Endothelial cell of umbilical vein (primary cell): ENCODE measurements around the gene ALOX12. TPM values are rescaled to one million over a fixed set of nuclear protein-coding genes. Genes with fewer than 3 reads are reported as not detected.

Experiments
- BruUV-seq: library from RNA; stranded (reverse); fragments of 400-500 nt; replicated peaks from 2 replicates; lab custom pipeline; 2021; lab: Mats Ljungman, UMichigan
- CTCF ChIA-PET: fragments of 300-600, 350-600 bp; sonication (Branson Sonifier 250); formaldehyde crosslinking; loops from one replicate; lab custom pipeline; 2021; ENCODE audit warnings: antibody characterized with exemption, inconsistent platforms; lab: Charles Lee
- POLR2A ChIA-PET: fragments of 300-600, 350-600 bp; sonication (Branson Sonifier 250); formaldehyde crosslinking; loops from one replicate; lab custom pipeline; 2021; ENCODE audit warnings: antibody characterized with exemption, inconsistent platforms; lab: Charles Lee
- DNase-seq: peaks from one replicate; pipeline ENCODE4 v3.0.0-alpha.2; 2011; ENCODE audit warnings: low read depth, low spot score
- FAIRE-seq: peaks from 2 replicates; lab custom pipeline; 2011; peaks lifted over from hg19 to GRCh38; lab: Jason Lieb, UNC
- H2AFZ ChIP-seq: 2 replicates; pipeline ENCODE4 v1.6.0; 2012; ENCODE audit warnings: low read depth, low read length, control low read depth, inconsistent platforms
- H3K27ac ChIP-seq: 2 replicates; pipeline ENCODE4 v1.5.1; 2011; ENCODE audit warnings: low read depth, mild to moderate bottlenecking, control low read depth, low read length, moderate library complexity; ENCODE audit not compliant: insufficient read depth
- H3K27me3 ChIP-seq, 2 experiments: 2 replicates each; pipeline versions ENCODE4 v1.6.0 to v1.6.1; 2011; ENCODE audit warnings: low read length in 2 of 2, mixed read lengths in 1 of 2; ENCODE audit not compliant: control insufficient read depth in 2 of 2, insufficient read depth in 2 of 2
- H3K36me3 ChIP-seq, 2 experiments: 2 replicates in 1 of 2; 3 replicates in 1 of 2; pipeline ENCODE4 v1.5.1; 2011; ENCODE audit warnings: low read length in 2 of 2, mild to moderate bottlenecking in 1 of 2, moderate library complexity in 1 of 2; ENCODE audit not compliant: control insufficient read depth in 2 of 2, insufficient read depth in 2 of 2; ENCODE audit errors: extremely low read depth in 1 of 2
- H3K4me1 ChIP-seq: 3 replicates; pipeline ENCODE4 v1.5.1; 2011; ENCODE audit warnings: mild to moderate bottlenecking, low read length; ENCODE audit not compliant: control insufficient read depth, insufficient read depth; ENCODE audit errors: extremely low read depth
- H3K4me2 ChIP-seq: 2 replicates; pipeline ENCODE4 v1.6.1; 2011; ENCODE audit warnings: low read length, control low read depth, mixed read lengths; ENCODE audit not compliant: insufficient read depth
- H3K4me3 ChIP-seq, 3 experiments: fragments of 200-600 bp in 1 of 3; sonication (generic), shearing (Covaris generic) in 1 of 3; replicated peaks in 1 of 3; 2 replicates each; pipeline ENCODE4 v1.5.1; 2011 to 2016; ENCODE audit warnings: control low read depth in 3 of 3, low read length in 3 of 3, mild to moderate bottlenecking in 2 of 3, inconsistent platforms in 1 of 3, low read depth in 1 of 3, moderate library complexity in 1 of 3; ENCODE audit not compliant: insufficient read depth in 1 of 3
- H3K79me2 ChIP-seq: 2 replicates; pipeline ENCODE4 v1.6.0; 2012; ENCODE audit warnings: low read length, inconsistent platforms; ENCODE audit not compliant: control insufficient read depth, insufficient read depth
- H3K9ac ChIP-seq: replicated peaks from 2 replicates; pipeline ENCODE3; 2011; ENCODE audit warnings: low read length, control low read depth; ENCODE audit not compliant: insufficient read depth; ENCODE audit errors: extremely low read depth
- H3K9me1 ChIP-seq: replicated peaks from 3 replicates; pipeline ENCODE4 v1.6.0; 2011; ENCODE audit warnings: mild to moderate bottlenecking, low read length; ENCODE audit not compliant: control insufficient read depth, insufficient read depth; ENCODE audit errors: extremely low read depth
- H3K9me3 ChIP-seq: replicated peaks from 2 replicates; pipeline ENCODE4 v1.5.1; 2012; ENCODE audit warnings: low read length, inconsistent platforms; ENCODE audit not compliant: control insufficient read depth, insufficient read depth
- H4K20me1 ChIP-seq: replicated peaks from 2 replicates; pipeline ENCODE3; 2011; ENCODE audit warnings: mild to moderate bottlenecking, low read length; ENCODE audit not compliant: control insufficient read depth, insufficient read depth; ENCODE audit errors: extremely low read depth
- EZH2 ChIP-seq: IDR thresholded peaks from 2 replicates; pipeline ENCODE4 v1.6.1; 2012; ENCODE audit warnings: borderline replicate concordance, low read depth, mild to moderate bottlenecking, moderate library complexity, low read length, inconsistent platforms; ENCODE audit not compliant: severe bottlenecking
- FOS ChIP-seq: IDR thresholded peaks from 2 replicates; pipeline ENCODE4 v1.6.1; 2011; ENCODE audit warnings: mild to moderate bottlenecking, low read length, moderate library complexity, borderline replicate concordance; ENCODE audit not compliant: insufficient read depth
- GATA2 ChIP-seq: IDR thresholded peaks from 2 replicates; pipeline ENCODE4 v1.7.0; 2011; ENCODE audit warnings: low read depth, mild to moderate bottlenecking, moderate library complexity, mixed read lengths, low read length; ENCODE audit not compliant: insufficient read length, insufficient read depth
- JUN ChIP-seq: IDR thresholded peaks from 2 replicates; pipeline ENCODE4 v1.6.1; 2011; ENCODE audit warnings: borderline replicate concordance, low read depth; ENCODE audit not compliant: insufficient read length, insufficient read depth
- MYC ChIP-seq: IDR thresholded peaks from one replicate; pipeline ENCODE4 v1.6.1; 2011; ENCODE audit warnings: mild to moderate bottlenecking, low read depth, low read length
- POLR2A ChIP-seq: IDR thresholded peaks from 2 replicates; pipeline ENCODE4 v1.6.1; 2012; ENCODE audit warnings: low read depth, mild to moderate bottlenecking, control low read depth, low read length
- POLR2AphosphoS5 ChIP-seq: IDR thresholded peaks from 2 replicates; pipeline ENCODE4 v1.6.1; 2012; ENCODE audit warnings: low read depth, mild to moderate bottlenecking, control low read depth, low read length, moderate library complexity; ENCODE audit not compliant: insufficient read depth
- dilution Hi-C: fragments of 300-500 bp; cut with MboI; formaldehyde crosslinking; loops from one replicate; pipeline ENCODE4 v1.15.0; 2019; ENCODE audit warnings: low sequenced_read_pairs; ENCODE audit not compliant: extremely low pct_ligation_motif_present
- intact Hi-C: fragments of 100-400 bp; cut with micrococcal nuclease; formaldehyde crosslinking; loops from one replicate; pipeline ENCODE4 v1.10.0; 2022
- polyA plus RNA-seq, 4 experiments: library from polyadenylated mRNA; depleted of rRNA in 3 of 4; stranded (reverse) in 3 of 4; unstranded in 1 of 4; fragments of >200 nt; gene quantifications; 2 replicates each; pipeline versions ENCODE4 v1.2.1 to v1.2.3, GENCODE V29; 2011 to 2012; ENCODE audit warnings: missing spikeins in 1 of 4
- total RNA-seq: library from RNA; stranded (reverse); gene quantifications from 2 replicates; pipeline ENCODE4 v1.2.3, GENCODE V29; 2021
- TF ChIP-seq, protein P1 (sequence below), 2 donors: IDR thresholded peaks; 1 replicate in 1 of 2; 2 replicates in 1 of 2; pipeline ENCODE4 v1.5.1; 2011; ENCODE audit warnings: low read length in 2 of 2, mild to moderate bottlenecking in 2 of 2, moderate library complexity in 2 of 2, control low read depth in 1 of 2, inconsistent platforms in 1 of 2, low read depth in 1 of 2; ENCODE audit not compliant: insufficient read depth in 1 of 2; ENCODE audit errors: extremely low read depth in 1 of 2
- TF ChIP-seq, protein P2 (sequence below): IDR thresholded peaks from 2 replicates; pipeline ENCODE4 v1.6.1; 2011; ENCODE audit not compliant: insufficient read depth, insufficient read length

Gene ALOX12
- total and polyA plus RNA-seq, 2 donors (not counting 3 experiments of a cell fraction or from before 2014, with no cell fraction given): not detected

DNA sequence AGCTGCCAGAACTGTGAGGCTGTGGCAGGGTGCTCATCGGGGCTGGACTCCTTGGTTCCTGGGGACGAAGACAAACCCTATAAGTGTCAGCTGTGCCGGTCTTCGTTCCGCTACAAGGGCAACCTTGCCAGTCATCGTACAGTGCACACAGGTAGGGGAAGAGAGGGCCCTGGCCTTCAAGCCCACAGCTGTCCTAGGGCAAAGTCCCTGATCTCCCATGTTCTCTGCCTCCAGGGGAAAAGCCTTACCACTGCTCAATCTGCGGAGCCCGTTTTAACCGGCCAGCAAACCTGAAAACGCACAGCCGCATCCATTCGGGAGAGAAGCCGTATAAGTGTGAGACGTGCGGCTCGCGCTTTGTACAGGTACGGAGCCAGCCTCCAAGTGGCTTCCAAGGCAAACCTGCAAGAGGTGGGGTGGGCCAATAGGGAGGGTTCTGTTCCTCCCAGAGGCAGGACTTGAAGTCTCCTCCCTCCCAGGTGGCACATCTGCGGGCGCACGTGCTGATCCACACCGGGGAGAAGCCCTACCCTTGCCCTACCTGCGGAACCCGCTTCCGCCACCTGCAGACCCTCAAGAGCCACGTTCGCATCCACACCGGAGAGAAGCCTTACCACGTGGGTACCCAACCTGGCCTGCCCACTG is 30.7 kb downstream of the ALOX12 start:
- TF ChIP-seq JUN: no peak
- no peak for TF ChIP-seq EZH2
- TF ChIP-seq, protein P1, sequence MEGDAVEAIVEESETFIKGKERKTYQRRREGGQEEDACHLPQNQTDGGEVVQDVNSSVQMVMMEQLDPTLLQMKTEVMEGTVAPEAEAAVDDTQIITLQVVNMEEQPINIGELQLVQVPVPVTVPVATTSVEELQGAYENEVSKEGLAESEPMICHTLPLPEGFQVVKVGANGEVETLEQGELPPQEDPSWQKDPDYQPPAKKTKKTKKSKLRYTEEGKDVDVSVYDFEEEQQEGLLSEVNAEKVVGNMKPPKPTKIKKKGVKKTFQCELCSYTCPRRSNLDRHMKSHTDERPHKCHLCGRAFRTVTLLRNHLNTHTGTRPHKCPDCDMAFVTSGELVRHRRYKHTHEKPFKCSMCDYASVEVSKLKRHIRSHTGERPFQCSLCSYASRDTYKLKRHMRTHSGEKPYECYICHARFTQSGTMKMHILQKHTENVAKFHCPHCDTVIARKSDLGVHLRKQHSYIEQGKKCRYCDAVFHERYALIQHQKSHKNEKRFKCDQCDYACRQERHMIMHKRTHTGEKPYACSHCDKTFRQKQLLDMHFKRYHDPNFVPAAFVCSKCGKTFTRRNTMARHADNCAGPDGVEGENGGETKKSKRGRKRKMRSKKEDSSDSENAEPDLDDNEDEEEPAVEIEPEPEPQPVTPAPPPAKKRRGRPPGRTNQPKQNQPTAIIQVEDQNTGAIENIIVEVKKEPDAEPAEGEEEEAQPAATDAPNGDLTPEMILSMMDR (IDR thresholded peaks at IDR 0.05; ENCODE audit: extremely low read depth in 1 of 2, insufficient read depth in 1 of 2, low read depth in 1 of 2, low read length in 2 of 2): no peak
- no peak for TF ChIP-seq POLR2A
- TF ChIP-seq, protein P2, sequence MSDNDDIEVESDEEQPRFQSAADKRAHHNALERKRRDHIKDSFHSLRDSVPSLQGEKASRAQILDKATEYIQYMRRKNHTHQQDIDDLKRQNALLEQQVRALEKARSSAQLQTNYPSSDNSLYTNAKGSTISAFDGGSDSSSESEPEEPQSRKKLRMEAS: no peak
- no peak for TF ChIP-seq GATA2
- TF ChIP-seq FOS: no peak
- TF ChIP-seq MYC: no peak
- no peak for TF ChIP-seq POLR2AphosphoS5
- DNase-seq (no peak), FAIRE-seq (no peak)
- H3K27me3 ChIP-seq: no peaks in the 10 kb centered on the region
- H3K9me3 ChIP-seq: no peaks in the 10 kb centered on the region
- peaks cover 29 to 37% of the 10 kb centered on the region in 2 experiments for H3K36me3 ChIP-seq
- no TSS peak for BruUV-seq
- ChIA-PET POLR2A (interaction anchor here (0.7 to 1.7 kb wide), 3 partner anchors 9 to 12 kb away, joined by 3 to 8 read pairs (median 5); partner anchors contain the start of gene SLC16A13), CTCF (interaction anchor here (1.2 to 1.4 kb wide), 4 partner anchors 9 to 151 kb away, joined by 3 to 4 read pairs (median 3); partner anchors contain the start of gene SLC16A13)
- peak overlapping the region in 1 of 3 experiments; percentile 15 for H3K4me3 ChIP-seq
- intact Hi-C loops: loop anchor here (10.0 kb wide), 1 partner anchor 828 kb away; the partner anchor contains the start of genes CYB5D1, NAA38 and TMEM88
- peak overlapping the region; percentile 11 for H3K4me2 ChIP-seq
- dilution Hi-C loops: no loop called here
- no peaks in the 10 kb centered on the region for H3K9me1 ChIP-seq
- H2AFZ ChIP-seq: no peak overlapping the region
- peak overlapping the region; percentile 98 for H3K27ac ChIP-seq
- peaks cover 53% of the 10 kb centered on the region for H3K79me2 ChIP-seq
- peaks cover 65% of the 10 kb centered on the region for H3K4me1 ChIP-seq
- H3K9ac ChIP-seq: no peak overlapping the region
- H4K20me1 ChIP-seq: no peaks in the 10 kb centered on the region
